HG03159 (cell line): ENCODE measurements around the gene OGDH.

Experiments used
- ATAC-seq: cut with Tn5 transposase; IDR thresholded peaks from one replicate; pipeline ENCODE4 v1.9.1; 2021; ENCODE audit warnings: mild to moderate bottlenecking, moderate library complexity; ENCODE audit not compliant: unreplicated experiment

The OGDH gene

GRCh38 chr7:44735403-44736165, 129.2 kb downstream of the OGDH start:
- ATAC-seq: peak; percentile 54

GRCh38 chr7:44736896-44737295, 130.5 kb downstream of the OGDH start:
- no peak for ATAC-seq

GRCh38 chr7:44738051-44738723, 131.8 kb downstream of the OGDH start:
- ATAC-seq: no peak

- no peak for ATAC-seq
Measured at GRCh38 chr7:44738876-44739665, 132.6 kb downstream of the OGDH start.

- no peak for ATAC-seq
Measured at GRCh38 chr7:44740055-44740454, 133.6 kb downstream of the OGDH start.

GRCh38 chr7:44743750-44744149, 137.3 kb downstream of the OGDH start:
- ATAC-seq: no peak

GRCh38 chr7:44748045-44748947, 141.9 kb downstream of the OGDH start, which contains the start of gene ZMIZ2:
TSS of gene ZMIZ2 (plus strand) at chr7:44748847. CDS start at chr7:44756250, 7,403 bp downstream.
- ATAC-seq: peak; percentile 66

GRCh38 chr7:44748948-44749731, 142.7 kb downstream of the OGDH start:
- ATAC-seq: no peak

GRCh38 chr7:44749992-44750391, 143.6 kb downstream of the OGDH start:
- no peak for ATAC-seq

- ATAC-seq: no peak
Measured at GRCh38 chr7:44750424-44750823, 144.0 kb downstream of the OGDH start.

GRCh38 chr7:44750921-44751571, 144.6 kb downstream of the OGDH start:
- ATAC-seq: peak; percentile 45

- ATAC-seq: no peak
Measured at GRCh38 chr7:44752822-44753221, 146.4 kb downstream of the OGDH start.

- no peak for ATAC-seq
Measured at GRCh38 chr7:44754802-44755697, 148.6 kb downstream of the OGDH start.

- no peak for ATAC-seq
Measured at GRCh38 chr7:44755698-44756627, 149.5 kb downstream of the OGDH start.

- no peak for ATAC-seq
Measured at GRCh38 chr7:44756904-44757303, 150.5 kb downstream of the OGDH start.

- ATAC-seq: no peak
Measured at GRCh38 chr7:44757311-44757710, 150.9 kb downstream of the OGDH start.

- no peak for ATAC-seq
Measured at GRCh38 chr7:44757739-44758138, 151.3 kb downstream of the OGDH start.
